Right lobe of liver (tissue), 6 donors: ENCODE results near the gene CDC25A. TPM values are rescaled to one million over a fixed set of nuclear protein-coding genes. Genes with fewer than 3 reads are reported as not detected.

Experiments used
- ATAC-seq, 4 donors: fragments of 200-7000 bp; cut with Tn5 transposase; one replicate each; pipeline ENCODE4 v1.9.1; 2020; ENCODE audit warnings: mild to moderate bottlenecking in 4 of 4, moderate library complexity in 4 of 4
- DNase-seq, 3 donors: peaks; one replicate each; pipeline ENCODE4 v3.0.0-alpha.2; 2020
- H3K27ac ChIP-seq, 3 donors: fragments of 200-600 bp; one replicate each; pipeline ENCODE4 v1.8.0; 2022
- H3K27me3 ChIP-seq, 2 donors: fragments of 200-600 bp; one replicate each; pipeline ENCODE4 v1.8.0; 2022
- H3K36me3 ChIP-seq, 4 donors: fragments of 200-600 bp; sonication (generic) in 1 of 4; one replicate each; pipeline versions ENCODE4 v1.5.1 to v1.8.0; 2017 to 2022; ENCODE audit warnings: control low read depth in 1 of 4
- H3K4me1 ChIP-seq, 4 donors: fragments of 200-600 bp; sonication (generic) in 1 of 4; one replicate each; pipeline versions ENCODE4 v1.5.1 to v1.8.0; 2017 to 2022; ENCODE audit warnings: control low read depth in 1 of 4
- H3K4me3 ChIP-seq, 3 donors: fragments of 200-600 bp; one replicate each; pipeline ENCODE4 v1.8.0; 2022
- H3K9me3 ChIP-seq, 4 donors: fragments of 200-600 bp; sonication (generic) in 1 of 4; one replicate each; pipeline versions ENCODE4 v1.5.1 to v1.8.0; 2017 to 2022; ENCODE audit warnings: control low read depth in 1 of 4
- POLR2A ChIP-seq: fragments of 450-650 bp; IDR thresholded peaks from one replicate; pipeline ENCODE4 v1.6.1; 2017; ENCODE audit warnings: antibody characterized with exemption, mild to moderate bottlenecking
- WGBS: methylation state at CpG from one replicate; pipeline ENCODE4 v1.1.6; 2018; ENCODE audit warnings: low coverage, low lambda C conversion rate; ENCODE audit not compliant: insufficient coverage; ENCODE audit errors: missing lambda C conversion rate; 5-methylcytosine and 5-hydroxymethylcytosine counted together
- intact Hi-C, 2 donors: fragments of 100-400 bp; cut with DNase I; formaldehyde crosslinking; loops; one replicate each; pipeline versions ENCODE4 v1.11.2 to v1.14.1; 2022
- total RNA-seq, 6 experiments: library from RNA; depleted of rRNA in 2 of 6; stranded (reverse); fragments of >200 nt in 2 of 6; fragmentation: NEBNext Ultra II Directional in 3 of 6; extraction: Animal tissue kit (Norgen Biotek cat#: 25700) in 3 of 6; gene quantifications; one replicate each; pipeline versions ENCODE4 v1.1.0 to v1.2.4, GENCODE V29; 2016 to 2023
- TF ChIP-seq, protein P1 (sequence below), 4 donors: fragments of 200-600 bp in 3 of 4; fragments of 450-650 bp in 1 of 4; IDR thresholded peaks; one replicate each; pipeline versions ENCODE4 v1.5.1 to v1.8.0; 2016 to 2022; ENCODE audit warnings: antibody characterized with exemption in 4 of 4, mild to moderate bottlenecking in 2 of 4
- donor health status: DM: no; HTN: yes; CAD: no.
- donor health status: DM: no; HTN: no; CAD: no.
- donor health status: DM: no; HTN: no; CAD: no.
- donor health status: DM: no; HTN: yes; CAD: no.
- donor health status: DM: no; HTN: yes; CAD: no.

Gene CDC25A
- total RNA-seq, 6 experiments from 2014 or later, result 0.27 to 8.8 (median 0.56) TPM

DNA sequence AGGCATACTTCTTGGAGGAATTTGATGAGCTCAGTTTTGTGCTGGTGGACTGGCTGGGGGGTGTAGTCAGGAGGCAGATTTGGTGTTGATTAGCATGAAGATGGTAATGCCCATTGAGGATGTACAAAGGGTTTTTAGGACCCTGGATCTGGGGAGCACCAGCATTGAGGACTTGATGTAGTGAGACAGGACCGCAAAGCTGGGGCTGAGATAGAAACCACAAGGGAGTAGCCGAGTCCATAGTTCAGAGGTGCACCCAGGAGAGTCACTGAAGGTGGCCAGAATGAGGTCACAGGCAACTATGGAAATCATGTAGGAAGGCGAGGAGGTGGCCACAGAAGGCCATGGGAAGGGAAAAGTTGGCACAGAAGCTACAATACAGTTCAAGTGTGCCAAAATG is 2.7 kb upstream of the CDC25A start:
- H3K4me1 ChIP-seq, result peaks cover 0 to 5% (median 0%) of the 10 kb centered on the region in 4 donors
- no peak overlapping the region for H3K27ac ChIP-seq
- no peaks in the 10 kb centered on the region for H3K36me3 ChIP-seq
- WGBS, result 81% methylated on average over 3 of the region's 3 CpGs
- TF ChIP-seq, protein P1, sequence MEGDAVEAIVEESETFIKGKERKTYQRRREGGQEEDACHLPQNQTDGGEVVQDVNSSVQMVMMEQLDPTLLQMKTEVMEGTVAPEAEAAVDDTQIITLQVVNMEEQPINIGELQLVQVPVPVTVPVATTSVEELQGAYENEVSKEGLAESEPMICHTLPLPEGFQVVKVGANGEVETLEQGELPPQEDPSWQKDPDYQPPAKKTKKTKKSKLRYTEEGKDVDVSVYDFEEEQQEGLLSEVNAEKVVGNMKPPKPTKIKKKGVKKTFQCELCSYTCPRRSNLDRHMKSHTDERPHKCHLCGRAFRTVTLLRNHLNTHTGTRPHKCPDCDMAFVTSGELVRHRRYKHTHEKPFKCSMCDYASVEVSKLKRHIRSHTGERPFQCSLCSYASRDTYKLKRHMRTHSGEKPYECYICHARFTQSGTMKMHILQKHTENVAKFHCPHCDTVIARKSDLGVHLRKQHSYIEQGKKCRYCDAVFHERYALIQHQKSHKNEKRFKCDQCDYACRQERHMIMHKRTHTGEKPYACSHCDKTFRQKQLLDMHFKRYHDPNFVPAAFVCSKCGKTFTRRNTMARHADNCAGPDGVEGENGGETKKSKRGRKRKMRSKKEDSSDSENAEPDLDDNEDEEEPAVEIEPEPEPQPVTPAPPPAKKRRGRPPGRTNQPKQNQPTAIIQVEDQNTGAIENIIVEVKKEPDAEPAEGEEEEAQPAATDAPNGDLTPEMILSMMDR (IDR thresholded peaks at IDR 0.05), result no peak
- no peak for TF ChIP-seq POLR2A
- no peaks in the 10 kb centered on the region for H3K27me3 ChIP-seq
- ATAC-seq (no peak), DNase-seq (peak in 1 of 3 donors; percentile 25)
- H3K4me3 ChIP-seq, result no peak overlapping the region
- no peaks in the 10 kb centered on the region for H3K9me3 ChIP-seq
- intact Hi-C loops, result no loop called here

DNA sequence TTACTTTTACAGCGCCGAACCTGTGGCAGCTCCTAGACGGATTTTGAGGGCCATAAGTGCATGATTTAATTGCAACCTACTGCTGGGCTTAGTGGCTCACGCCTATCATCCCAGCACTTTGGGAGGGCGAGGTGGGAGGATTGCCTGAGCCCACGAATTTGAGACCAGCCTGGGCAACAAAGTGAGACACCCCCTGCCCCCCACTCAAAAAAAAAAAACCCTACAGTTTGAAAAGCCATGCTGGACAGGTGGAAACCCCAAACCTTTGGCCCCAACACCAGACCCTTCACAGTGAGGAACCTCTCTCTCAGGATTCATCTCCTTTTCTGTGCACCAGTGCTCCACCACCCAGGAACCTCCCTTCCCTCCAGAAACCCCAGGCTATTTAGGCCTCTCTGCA is 1.1 kb upstream of the CDC25A start:
- ATAC-seq (no peak), DNase-seq (peak in 1 of 3 donors; percentile 19)
- Histone ChIP-seq H3K9me3 (no peaks in the 10 kb centered on the region), H3K36me3 (no peaks in the 10 kb centered on the region), H3K27ac (no peak overlapping the region), H3K4me3 (no peak overlapping the region), H3K4me1 (no peaks in the 10 kb centered on the region), H3K27me3 (no peaks in the 10 kb centered on the region)
- WGBS, result 89% methylated on average over 6 of the region's 6 CpGs
- no peak for TF ChIP-seq POLR2A
- TF ChIP-seq, protein P1 (IDR thresholded peaks at IDR 0.05), result no peak
- intact Hi-C loops, result no loop called here

DNA sequence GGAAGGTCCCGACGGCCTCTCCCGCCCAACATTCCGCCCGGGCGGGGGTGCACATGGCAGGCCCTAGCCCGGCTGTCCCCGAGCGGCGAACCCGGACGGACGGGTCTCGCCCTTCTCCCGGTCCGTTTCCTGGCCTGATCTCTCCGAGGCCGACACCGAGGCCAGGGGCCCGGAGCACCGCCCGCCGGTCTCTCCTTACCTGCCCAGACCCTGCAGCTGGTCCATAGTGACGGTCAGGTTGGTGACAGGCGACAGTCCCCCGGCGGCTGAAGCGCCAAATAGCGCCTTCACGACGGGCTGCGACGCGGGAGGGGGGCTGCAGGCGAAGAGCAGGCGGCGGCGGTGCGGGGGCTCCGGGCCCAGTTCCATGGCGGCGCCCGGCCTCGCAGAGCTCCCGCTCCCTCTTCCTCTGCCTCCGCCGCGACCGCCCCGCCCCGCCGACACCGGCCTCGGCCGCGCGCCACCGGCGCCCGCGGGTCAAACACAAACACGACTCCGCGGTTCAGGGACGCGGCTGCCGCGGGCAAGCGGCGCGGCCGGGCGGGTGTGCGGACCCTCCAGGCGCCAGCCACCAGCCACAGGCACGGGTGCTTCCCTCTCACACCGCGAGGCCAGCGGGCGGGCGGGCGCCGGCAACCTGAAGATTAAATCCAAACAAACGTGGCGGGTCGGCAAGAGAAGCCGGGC is 495 bp downstream of the CDC25A start:
- ATAC-seq (peak; percentile 30 to 60 (median 48)), DNase-seq (peak; percentile 64 to 72 (median 71))
- H3K27me3 ChIP-seq, result no peaks in the 10 kb centered on the region
- peak overlapping the region; percentile 70 to 87 (median 75) for H3K4me3 ChIP-seq
- TF ChIP-seq, protein P1 (IDR thresholded peaks at IDR 0.05), result no peak
- TF ChIP-seq POLR2A, result no peak
- no peaks in the 10 kb centered on the region for H3K4me1 ChIP-seq
- H3K27ac ChIP-seq, result no peak overlapping the region
- no peaks in the 10 kb centered on the region for H3K9me3 ChIP-seq
- WGBS, result no CpG with 5 or more reads among the region's 87 CpGs
- intact Hi-C loops, result no loop called here
- H3K36me3 ChIP-seq, result no peaks in the 10 kb centered on the region

DNA sequence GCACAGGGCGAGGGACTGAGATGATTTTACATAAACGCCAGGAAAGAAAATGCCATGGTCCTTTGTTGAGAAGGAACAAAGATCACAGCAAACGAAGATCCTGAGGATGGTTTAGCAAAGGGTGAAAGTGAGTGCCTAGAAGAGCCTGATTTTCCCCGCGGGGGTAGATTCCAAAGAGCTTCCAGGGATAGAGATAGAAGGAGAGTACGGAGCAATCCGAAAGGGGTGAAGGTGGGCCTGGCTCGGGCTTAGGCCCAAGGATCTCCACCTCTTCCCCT is 977 bp downstream of the CDC25A start:
- H3K27ac ChIP-seq, result no peak overlapping the region

More for the DNA sequence above, 977 bp downstream of the CDC25A start:
- peak overlapping the region; percentile 70 to 87 (median 75) for H3K4me3 ChIP-seq
- no peaks in the 10 kb centered on the region for H3K36me3 ChIP-seq
- no peaks in the 10 kb centered on the region for H3K4me1 ChIP-seq
- intact Hi-C loops, result no loop called here
- no peaks in the 10 kb centered on the region for H3K27me3 ChIP-seq
- 18% methylated on average over 5 of the region's 8 CpGs for WGBS
- ATAC-seq (no peak), DNase-seq (no peak)
- TF ChIP-seq, protein P1 (IDR thresholded peaks at IDR 0.05), result no peak
- TF ChIP-seq POLR2A, result no peak
- no peaks in the 10 kb centered on the region for H3K9me3 ChIP-seq
